ENCODE measurements around the gene RAVER2.

RAVER2 gene

GRCh38 chr1:64848136-64848535 is 103.3 kb downstream of the RAVER2 start:
- DNase-seq = no peak

DNA sequence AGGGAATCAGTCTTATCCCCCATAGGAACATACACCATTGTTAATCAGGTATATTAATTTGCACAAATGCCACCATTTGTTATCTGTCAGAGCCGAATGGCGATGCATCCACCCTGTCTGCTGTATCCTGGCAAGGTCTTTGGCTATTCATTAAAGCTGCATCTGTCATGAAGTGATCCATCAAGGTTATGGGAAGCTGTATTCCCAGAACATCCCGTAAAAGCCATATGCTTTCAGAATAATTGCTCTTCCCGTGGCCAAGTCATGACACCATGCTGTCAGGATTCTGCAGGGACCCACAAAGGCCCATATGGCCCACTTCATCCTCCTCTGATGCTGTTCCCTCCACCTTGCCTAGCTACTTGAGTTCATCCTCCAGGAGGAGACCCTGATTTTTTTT is 103.9 kb downstream of the RAVER2 start:
- DNase-seq = no peak

DNA sequence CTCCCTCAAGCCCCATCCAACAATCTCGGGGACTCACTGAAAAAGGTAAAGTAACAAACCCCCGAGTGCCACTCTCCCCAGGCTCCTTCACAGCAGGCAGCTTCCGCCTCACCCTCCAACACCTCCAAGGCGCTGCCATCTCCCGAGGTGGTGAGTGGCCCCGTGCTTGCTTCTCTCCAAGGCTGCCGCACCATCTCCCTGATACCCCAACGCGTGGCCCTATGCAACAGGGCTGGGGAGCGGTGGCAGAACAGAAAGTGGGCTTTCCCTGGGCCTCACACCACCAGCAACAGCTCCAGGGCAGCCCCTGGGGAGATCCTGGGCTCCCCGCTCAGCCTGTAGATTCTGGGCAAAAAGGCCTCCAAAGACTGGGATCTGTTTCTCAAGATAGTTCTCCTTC is 105.1 kb downstream of the RAVER2 start:
- DNase-seq = no peak

DNA sequence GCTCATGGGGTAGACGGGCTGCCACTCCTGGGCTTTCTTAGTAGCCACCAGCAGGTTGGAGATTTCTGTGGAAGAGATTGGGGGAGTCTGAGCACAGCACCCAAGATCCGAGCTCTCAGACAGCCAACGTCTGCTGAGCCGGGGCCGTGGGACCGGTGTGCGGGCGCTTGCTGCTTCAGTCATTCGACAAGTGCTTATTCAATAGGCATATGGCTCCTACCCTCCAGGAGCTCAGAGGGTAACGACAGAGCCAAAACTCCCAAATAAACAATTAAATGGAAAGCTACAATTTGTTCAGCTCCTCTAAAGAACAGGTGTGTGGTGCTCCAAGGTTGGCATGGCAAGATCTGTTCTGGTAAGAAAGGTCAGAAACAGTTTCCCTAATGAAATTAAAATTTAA is 106.0 kb downstream of the RAVER2 start:
- no peak for DNase-seq

- no peak for DNase-seq
Observed at GRCh38 chr1:64851664-64852063, 106.8 kb downstream of the RAVER2 start.

GRCh38 chr1:64854674-64855073 is 109.8 kb downstream of the RAVER2 start:
- no peak for DNase-seq

DNA sequence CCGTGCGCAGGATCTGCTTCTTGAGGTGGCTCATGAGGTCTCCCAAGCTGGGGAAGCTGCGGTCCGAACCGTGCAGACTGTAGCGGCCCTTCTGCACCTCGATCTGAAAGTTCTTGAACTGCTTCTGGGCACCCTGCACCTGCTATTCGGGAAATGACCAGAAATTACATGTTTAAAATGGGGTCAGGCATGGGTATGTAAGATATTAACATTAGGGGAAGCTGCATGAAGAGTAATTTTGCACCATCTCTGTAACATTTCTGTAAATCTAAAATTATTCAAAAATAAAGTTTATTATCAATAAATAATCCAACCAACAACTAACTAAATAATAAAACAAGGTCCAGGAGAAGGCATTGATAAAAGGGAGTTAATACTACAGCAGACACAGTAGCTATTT is 110.7 kb downstream of the RAVER2 start:
- DNase-seq = no peak

DNA sequence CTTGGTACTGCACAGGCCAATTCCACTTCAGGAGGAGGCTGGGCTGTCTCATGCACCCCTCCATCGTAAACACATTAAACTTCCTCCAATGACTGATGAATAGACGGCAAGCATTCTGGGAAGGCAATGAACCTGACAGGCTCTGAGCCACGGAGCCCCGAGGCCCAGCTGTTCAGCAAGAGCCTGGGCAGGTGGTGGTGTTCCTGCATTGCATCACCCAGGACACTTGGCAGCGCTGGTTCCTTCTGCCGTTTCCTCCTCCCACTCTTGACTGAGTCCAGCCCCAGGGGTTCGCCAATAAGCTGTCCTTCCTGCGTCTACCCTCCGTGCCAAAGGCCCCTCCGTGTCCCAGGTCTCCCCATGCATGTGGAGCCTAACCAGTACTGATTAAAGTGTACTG is 111.7 kb downstream of the RAVER2 start:
- no peak for DNase-seq

DNA sequence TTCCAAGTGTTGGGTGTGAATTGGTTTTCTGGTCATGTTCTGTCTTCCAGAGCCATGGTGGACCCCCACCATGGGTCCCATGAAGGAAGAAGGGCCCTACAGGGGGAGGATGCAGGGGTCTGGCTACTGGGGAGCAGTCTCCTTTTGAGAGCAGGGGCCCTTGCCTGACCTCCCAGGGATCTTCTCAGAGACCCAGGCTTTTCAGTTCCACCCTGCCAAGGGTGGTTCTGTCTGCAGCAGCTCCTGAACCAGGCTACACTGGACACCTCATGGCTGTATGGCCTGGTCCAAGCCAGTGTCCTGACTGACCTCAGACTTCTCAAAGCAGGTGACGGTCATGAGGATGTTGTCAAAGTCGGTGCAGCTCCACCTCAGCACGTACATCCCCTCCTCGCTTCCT is 112.5 kb downstream of the RAVER2 start:
- no peak for DNase-seq

GRCh38 chr1:64861611-64862010 is 116.7 kb downstream of the RAVER2 start:
- no peak for DNase-seq

DNA sequence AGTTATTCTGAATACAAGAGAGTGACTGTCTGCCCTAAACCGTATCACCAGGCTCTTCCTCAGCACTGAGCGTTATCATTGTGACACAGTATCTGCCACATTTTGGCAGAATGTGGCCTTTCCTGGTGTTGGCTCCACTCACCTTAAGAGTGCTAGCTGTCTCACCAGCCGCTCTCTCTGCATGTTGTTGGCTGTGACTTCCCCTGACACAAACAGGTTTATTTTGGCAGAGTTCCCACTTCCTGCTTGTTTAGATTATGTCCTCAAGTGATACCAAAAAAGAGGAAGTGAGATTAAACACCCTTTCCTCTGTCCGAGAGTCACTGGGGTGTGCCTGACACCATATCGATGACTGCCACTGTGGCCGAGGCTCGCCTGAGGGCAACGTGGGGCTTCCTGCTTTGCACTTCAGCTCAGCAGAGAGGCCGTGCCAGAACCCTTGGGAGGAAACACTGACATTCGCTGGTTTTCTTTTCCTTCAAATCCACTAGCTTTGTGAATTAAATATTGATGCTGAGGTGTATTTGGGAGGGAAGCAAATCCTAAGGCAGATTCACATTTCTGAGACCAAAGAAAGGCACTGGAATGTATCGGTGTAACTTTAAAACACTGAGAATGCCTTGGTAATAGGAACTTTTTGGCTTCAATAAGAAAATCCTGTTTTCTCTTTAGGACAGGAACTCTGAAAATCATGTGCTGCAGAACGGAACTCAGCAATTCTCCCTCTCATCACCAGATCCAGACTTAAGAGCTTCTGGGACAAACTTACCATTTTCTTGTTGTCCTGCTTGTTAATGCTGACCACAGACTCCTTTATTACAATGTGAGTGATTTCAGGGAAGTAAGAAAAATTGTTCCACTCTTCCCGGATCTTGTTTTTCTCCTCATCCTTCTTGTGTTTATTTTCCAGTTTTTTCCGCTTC is 119.4 kb downstream of the RAVER2 start:
- DNase-seq = peak; percentile 34 to 75

DNA sequence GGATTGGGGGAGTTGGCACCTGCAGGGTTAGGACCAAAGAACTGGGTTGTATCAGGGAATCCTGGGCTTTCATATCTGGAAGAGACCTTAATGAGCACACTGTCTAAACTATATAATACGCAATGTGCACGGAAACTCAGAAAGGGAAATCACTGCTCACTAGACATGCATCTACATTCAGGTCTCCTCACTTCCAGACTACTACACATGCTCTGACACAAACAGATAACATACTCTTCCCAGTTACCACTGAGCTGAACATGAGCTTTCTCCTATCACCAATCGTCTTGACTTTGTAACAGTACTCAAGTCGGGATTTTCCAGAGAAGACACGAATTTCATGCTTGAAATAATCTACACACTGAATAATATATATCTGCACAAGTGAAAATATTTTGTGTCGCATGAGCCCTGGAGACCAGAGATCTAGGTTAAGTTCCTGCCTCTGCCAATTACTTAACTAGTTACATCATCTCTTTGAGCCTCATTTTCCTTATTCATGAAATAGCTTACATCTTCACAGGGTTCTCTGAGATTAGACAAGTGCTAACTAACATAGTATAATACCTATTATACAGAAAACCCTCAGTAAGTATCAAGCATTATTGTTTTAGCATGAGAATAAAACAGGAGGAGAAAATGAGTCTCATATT is 120.4 kb downstream of the RAVER2 start:
- DNase-seq = no peak

DNA sequence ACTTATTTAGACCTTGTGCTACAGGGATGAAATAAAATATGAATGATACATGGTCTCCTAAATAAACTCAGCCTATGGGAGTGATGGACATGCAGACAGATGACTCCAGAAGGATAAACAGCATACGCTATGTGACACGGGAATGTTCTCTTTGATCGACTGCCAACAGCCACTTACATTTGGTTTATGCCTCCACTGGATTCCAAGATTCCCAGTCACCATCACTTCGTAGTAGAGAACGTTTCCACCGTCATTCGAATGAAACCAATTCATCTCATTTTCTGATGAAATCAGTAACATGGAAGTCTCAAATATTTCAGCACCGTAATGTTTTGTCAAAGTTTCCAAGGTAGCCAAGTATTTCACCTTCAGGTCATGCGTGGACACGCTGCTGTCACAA is 121.8 kb downstream of the RAVER2 start:
- no peak for DNase-seq

- no peak for DNase-seq
Observed at GRCh38 chr1:64867266-64867665, 122.4 kb downstream of the RAVER2 start.

DNA sequence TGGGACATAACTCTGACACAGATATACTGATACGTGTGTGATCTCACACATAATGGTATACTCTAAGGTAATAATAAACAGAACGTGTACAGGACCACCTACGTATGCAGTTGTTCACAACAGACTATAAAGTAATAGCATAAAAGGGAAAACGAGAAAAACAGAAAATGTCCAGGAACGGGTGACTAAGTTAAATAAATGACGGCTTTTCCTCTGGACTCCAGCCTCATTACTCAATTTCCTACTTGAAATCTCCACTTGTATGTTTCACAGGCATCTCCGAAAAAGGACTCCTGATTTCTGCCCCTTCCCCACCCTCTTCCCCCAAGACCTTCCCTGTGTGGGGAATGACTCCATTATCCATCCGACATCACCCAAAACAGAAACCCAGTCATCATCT is 126.4 kb downstream of the RAVER2 start:
- DNase-seq = no peak

DNA sequence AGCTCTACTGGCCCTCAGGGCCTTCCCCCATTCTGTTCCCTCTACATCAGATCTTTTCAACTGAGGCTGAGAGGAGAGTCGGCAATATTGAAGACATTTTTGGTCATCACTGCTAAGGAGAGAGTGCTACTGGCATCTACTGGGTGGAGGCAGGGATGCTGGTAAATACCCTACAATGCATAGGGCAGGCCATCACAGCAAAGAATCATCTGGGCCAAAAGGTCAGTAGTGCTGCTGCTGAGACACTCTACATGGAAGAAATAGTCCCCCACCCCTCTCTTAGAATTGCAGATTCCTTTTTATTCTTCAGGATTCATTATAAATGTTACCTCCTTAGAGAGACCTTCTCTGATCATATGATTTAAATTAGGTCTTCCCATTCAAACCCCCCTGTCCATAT is 127.2 kb downstream of the RAVER2 start:
- DNase-seq = no peak

GRCh38 chr1:64873576-64873975 is 128.7 kb downstream of the RAVER2 start:
- DNase-seq = no peak

DNA sequence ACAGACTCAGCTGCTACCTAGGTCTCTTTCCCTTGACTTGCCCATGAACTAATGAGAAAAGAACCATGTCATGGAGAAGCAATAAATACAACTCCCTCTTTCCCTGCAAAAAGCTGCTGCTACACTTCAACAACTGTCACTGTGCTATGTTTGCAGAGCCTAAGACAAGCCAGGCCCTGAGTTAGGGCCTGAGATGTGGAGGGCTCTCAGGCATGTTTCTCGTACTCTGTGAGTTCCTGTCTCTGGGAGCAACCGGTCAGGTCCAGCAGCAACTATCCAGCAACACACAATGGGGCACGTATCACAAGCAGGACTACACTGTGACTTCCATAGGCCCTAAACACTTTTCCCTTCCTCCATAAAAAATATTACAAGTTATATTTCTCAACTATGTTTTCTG is 129.8 kb downstream of the RAVER2 start:
- no peak for DNase-seq

DNA sequence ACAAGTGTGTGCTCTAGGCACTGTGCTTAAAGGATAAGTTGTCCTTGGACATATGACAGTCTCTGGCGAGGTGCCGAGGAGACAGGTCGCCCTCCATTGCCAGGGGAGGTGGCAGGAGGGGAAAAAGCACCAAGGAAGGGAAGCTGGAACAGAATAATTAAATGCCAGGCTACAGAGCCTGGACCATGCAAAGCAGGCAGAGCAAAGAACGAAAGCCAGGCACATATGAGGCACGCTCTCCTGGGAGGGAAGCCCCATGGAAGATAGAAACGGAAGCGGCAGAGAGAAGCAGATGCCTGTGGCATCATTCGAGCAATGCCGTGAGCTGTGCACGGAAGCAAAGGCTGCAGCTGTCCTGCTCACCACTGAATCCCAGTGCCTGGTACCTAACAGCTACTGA is 130.2 kb downstream of the RAVER2 start:
- DNase-seq = no peak

- DNase-seq = no peak
Observed at GRCh38 chr1:64875606-64876005, 130.7 kb downstream of the RAVER2 start.

- DNase-seq = no peak
Observed at GRCh38 chr1:64877151-64877550, 132.3 kb downstream of the RAVER2 start.

- no peak for DNase-seq
Observed at GRCh38 chr1:64877598-64877997, 132.7 kb downstream of the RAVER2 start.

- no peak for DNase-seq
Observed at GRCh38 chr1:64878090-64878489, 133.2 kb downstream of the RAVER2 start.

DNA sequence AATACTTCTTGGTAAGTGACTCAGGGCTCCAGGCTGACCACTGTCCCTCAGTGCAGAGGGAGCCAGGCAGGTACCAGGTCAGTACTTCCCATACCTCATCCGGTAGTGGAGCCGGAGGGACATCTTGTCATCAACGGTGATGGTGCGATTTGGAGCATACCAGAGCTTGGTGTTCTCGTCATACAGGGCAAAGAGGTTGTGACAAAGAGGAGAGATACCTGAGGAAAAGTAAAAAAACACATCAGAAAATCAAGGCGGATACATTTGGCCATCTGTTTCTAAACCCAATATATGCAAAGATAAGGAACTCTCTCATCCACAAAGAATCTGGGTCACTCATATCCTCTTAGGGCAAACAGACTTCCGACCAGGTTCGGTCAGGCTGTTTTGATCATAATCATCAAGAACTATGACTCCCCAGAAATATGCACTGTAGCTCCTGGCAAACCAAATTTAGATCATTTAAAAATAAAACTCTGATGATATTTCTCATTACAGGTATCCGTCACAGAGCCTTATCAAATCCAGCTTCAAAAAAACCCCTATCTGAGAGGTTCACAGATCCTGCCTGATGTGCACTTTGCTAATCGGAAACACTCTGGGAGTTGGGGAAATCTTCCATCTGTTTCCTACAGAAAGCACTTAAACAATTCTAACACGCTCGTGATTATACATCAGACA is 134.2 kb downstream of the RAVER2 start:
- no peak for DNase-seq
